HG03103 (cell line): ENCODE data around the gene HS3ST5.

Source experiments
- ATAC-seq: cut with Tn5 transposase; IDR thresholded peaks from one replicate; pipeline ENCODE4 v1.9.1; 2021; ENCODE audit warnings: low read depth; ENCODE audit not compliant: unreplicated experiment

HS3ST5 gene

DNA sequence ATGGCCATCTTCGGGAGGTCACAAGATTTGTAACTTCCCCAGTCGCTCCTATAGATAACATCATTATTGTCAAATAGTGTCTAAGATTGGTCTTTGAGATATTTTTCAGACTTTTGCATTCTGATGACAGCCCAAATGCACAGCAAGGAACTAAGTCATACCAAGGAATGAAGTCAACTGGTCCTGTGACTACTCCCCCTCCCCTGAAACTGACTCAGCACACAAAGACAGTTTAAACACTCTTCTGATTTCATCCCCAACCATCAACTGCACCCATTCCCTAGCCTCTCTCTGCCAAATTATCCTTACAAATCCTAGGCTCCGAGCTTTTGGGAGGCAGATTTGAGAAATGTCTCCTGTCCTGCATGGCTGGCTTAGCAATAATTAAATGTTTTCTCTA lies 139.4 kb downstream of the HS3ST5 start:
- ATAC-seq: no peak

DNA sequence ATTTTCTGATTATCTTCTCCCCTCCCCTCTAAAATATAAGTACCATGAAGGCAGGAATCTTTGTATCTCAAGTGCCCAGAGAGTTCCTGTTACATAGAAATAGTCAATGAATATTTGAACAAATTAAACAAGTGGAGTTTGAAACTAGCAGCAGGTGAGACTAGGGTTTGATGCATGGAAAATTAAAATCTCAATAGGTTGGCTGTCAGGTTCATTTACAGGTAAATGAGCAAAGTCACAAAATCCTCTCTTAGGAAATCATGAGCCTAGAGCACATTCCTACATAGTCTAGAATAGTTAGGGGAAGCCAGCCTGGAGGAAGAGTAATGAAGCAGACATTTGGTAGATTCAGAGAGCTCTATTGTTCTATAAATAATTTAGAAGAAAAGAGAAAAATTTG lies 140.4 kb downstream of the HS3ST5 start:
- no peak for ATAC-seq

- ATAC-seq: no peak
Observed at GRCh38 chr6:114200891-114201290, 141.9 kb downstream of the HS3ST5 start.

GRCh38 chr6:114195631-114196403 lies 147.0 kb downstream of the HS3ST5 start:
- ATAC-seq: no peak

- ATAC-seq: no peak
Observed at GRCh38 chr6:114195027-114195365, 147.8 kb downstream of the HS3ST5 start.

GRCh38 chr6:114194362-114195026 lies 148.3 kb downstream of the HS3ST5 start:
- no peak for ATAC-seq

- no peak for ATAC-seq
Observed at GRCh38 chr6:114187563-114187962, 155.3 kb downstream of the HS3ST5 start.

- ATAC-seq: no peak
Observed at GRCh38 chr6:114181664-114182063, 161.2 kb downstream of the HS3ST5 start.

DNA sequence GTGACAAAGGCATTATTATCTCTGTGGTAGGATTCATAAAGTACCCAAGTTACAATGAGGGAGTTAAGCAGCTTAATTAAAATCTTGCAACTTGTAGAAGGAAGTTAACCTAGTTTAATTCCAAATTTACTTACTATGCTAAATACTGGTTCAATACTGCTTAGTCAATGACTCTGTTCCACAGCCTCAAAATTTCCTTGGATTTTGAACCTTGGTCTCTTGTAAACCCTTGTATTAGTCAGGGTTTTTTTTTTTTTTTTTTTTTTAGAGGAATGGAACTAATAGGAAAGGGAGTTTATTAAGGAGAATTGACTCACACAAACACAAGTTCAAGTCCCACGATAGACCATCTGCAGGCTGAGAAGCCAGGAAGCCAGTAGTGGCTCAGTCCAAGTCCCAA lies 163.4 kb downstream of the HS3ST5 start:
- no peak for ATAC-seq

DNA sequence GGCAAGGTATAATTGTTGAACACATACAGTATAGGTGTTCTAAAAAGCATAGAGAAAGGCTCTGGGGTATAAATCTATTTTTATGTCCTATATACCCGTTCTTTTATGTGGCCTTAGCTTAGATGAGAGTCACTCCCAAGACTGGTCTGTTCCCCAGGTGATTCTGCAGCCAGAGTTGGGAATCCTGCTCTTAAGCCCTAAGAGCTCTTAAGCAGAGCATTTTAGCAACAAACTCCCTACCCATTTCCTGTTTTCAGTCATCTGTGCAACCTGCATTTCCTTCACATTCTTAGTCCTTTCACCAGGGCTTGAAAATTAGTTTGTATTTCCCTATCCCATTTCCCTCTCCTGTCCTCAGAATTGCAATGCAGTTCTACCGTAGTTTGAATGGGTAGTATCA lies 166.1 kb downstream of the HS3ST5 start:
- no peak for ATAC-seq

GRCh38 chr6:114172576-114173260 lies 170.1 kb downstream of the HS3ST5 start:
- ATAC-seq: no peak

DNA sequence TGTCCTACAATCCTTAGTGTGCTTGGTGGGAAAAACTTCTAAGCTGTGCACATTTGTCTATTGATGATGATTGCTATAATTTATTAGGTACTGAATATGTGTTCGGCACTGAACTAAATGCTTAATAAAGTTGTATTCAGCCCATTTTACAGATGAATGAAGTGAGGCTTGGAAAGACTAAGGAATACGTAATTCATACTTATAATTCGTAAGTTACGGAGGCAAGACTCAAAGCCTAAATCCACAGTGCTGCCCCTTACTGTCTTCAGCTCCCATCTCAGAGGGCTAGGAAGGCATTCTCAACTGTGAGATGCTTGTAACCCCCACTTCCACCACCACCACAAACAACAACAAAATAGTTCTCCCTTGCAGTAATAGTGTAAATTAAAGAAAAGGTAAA lies 171.3 kb downstream of the HS3ST5 start:
- ATAC-seq: no peak

DNA sequence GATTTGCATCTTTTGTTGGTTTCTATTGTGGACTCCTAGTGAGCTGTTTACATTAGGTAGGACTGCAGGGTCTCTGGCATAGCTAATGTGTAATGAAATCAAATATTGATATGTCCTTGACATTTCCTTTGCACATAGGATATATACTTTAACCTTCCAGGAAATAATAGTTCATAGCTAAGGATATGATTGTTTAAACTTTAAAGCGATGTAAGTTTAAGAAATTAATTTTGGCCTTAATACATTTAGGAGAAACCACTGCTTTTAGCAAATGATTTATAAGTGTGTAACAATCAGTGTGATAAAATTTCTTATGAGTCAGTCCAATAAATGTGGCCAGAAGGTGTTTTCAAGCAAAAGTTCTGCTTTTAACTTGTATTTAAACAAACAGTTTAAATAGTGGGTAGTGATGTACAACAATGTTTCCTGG lies 171.8 kb downstream of the HS3ST5 start:
- no peak for ATAC-seq

DNA sequence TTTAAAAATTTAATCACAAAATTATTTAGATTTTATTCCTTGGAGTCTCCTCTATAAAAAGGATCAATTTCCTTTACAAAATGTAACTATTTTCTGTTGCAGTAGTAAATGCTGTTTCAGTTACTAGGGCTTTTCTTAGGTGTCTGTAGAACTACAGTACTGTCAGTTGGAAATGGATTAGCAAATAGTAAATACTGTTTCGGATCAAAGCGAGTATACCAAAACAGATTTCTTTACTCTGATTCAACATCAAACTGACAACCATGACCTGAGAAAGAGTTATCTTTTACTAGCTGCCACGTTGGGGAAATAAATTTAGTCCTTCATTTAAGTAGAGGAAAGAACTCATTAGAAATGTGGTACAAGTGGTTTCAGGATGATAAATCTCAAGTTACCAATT lies 172.5 kb downstream of the HS3ST5 start:
- ATAC-seq: no peak

DNA sequence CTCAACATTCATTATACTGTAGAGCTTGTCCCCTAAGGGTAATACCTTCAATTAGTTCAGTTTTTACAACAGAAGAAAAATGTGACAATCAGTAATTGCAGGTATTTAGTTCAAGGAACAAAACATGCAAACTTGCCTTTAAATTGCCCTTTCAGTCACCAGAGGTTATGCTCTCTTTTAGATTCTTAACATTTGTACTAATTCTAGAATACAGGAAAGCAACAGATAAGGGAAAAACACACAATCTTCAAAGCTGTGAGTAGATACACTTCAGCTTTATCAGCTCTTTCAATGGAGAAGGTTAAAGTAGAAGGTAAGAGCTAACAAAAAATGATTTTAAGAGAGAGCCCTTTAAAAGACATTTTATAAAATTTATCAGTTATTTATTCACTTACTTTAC lies 173.1 kb downstream of the HS3ST5 start:
- no peak for ATAC-seq

- no peak for ATAC-seq
Observed at GRCh38 chr6:114167583-114168576, 174.9 kb downstream of the HS3ST5 start.

GRCh38 chr6:114164207-114164606 lies 178.6 kb downstream of the HS3ST5 start:
- no peak for ATAC-seq

GRCh38 chr6:114162691-114163347 lies 180.0 kb downstream of the HS3ST5 start:
- no peak for ATAC-seq

- ATAC-seq: no peak
Observed at GRCh38 chr6:114160881-114161280, 181.9 kb downstream of the HS3ST5 start.

- no peak for ATAC-seq
Observed at GRCh38 chr6:114159727-114160126, 183.1 kb downstream of the HS3ST5 start.
